DMS153 treated with DMSO at 0.1 percent for 48 hours (cell line): ENCODE results near the gene CBLN1.
"Not testable (repeated sequence)": the region's sequence is repeated elsewhere in the genome, so short reads cannot be mapped to it uniquely, and the experiment has no call there.

Experiments
- DNase-seq: peaks from one replicate; lab custom pipeline; 2025; ENCODE audit not compliant: unreplicated experiment; lab: John Stamatoyannopoulos, UW

Gene CBLN1

GRCh38 chr16:49277766-49278566, 3.7 kb downstream of the CBLN1 start:
- no peak for DNase-seq

DNA sequence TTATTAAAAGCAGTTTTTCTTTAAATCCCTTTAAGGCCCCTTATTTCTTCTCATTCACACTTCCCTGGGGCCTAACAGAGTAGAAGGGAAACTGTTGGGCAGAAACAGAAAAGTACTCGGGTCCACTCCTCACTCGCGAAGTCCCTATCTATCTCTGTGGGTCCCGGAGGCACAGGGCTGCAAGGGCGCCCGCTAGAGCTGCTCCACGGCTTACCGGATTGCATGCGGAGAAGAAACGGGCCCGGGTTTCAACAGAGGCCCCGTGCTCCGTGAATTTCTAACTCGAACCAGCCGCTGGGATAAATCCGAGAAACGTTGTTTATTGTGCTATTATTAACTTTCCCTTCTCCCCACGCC, 4.3 kb downstream of the CBLN1 start:
- DNase-seq: no peak

GRCh38 chr16:49276646-49277385, 4.8 kb downstream of the CBLN1 start:
- DNase-seq: no peak

DNA sequence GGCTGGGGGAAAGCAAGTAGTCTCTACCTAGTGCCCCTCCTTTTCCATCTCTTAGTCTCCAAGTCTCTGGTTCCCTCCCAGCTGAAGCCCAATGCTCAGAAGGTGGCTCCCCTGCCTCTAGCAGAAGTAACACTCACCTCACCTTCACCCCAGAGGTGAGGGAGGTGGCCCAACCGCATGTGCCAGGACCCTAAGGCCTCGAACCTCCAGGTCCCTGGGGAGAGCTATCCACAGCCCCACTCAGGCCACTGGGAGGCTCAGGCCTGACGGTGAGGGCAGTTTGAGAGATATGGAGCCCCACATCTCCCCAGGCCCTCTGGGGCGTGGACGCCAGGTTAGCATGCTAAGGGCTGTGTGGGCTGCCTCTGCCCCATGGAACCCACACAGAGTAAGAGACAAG, 5.8 kb downstream of the CBLN1 start:
- DNase-seq: no peak

DNA sequence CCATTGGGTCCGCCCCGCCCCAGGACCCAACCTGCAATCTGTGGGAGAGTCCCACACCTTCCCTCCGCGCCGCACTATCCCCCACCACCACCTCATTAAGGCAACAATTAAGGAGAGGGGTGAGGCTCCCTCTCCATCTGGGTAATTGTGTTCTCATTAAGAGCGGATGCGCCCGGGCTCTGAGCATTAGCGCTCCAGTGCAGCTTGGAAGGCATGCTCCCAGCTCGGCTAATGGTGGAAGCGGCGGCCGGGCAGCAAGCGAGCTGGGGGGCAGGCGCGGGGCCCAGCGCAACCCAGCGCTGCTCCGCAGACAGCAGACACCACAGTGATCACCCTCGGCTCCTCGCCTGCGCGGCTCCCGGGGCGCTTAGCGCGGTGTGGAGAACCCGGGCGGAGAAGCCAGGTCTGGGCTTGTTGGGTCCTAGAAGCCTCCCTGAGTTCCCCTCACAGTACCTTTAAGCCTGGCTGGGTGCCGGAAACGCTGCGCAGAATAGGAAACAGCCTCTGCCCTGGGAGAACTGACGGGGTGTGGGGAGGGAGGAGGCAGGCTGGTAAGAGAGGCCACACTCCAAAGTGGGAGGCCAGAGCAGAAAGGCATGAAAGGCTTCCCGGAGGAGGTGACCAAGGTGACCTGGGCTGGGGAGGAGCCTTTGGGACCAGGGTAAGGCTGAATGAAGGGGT, 6.4 kb downstream of the CBLN1 start:
- no peak for DNase-seq

DNA sequence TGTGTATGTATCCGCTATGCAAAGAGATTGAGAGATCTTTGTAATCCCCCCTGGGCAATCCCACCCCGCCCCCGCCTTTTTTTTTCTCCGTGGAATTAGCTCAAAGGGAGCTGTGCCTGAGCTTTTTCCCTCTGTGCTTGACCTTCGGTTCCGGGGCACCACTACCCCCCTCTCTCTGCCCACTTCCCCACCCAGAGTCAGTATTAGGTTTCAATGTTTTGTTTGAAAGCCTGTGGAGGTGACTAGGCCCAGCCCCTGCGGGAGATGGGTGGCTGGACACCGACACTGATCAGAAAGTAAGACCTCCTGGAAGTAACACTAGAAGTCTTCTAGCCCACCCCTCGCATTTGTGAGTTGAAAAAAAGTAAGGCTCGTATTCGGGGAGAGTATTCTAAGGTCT, 7.0 kb downstream of the CBLN1 start:
- DNase-seq: no peak

DNA sequence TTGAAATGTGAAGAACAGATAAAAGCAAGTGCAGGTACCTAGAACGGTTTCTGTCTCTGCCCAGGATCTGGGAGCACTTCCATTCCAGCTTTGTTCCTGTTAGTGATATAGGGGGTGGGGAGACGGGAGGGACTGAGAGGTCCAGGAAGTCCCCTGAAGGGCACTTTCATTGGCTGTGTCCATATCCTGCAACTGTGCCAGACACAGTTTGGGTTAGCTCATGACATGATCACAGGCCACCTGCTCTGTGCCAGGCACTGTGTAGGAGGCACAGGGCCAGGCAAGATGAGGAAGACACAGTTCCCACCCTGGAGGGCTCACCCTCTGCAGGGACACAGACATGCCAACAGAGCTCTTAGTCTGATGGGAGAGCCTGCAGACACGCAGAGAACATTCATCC, 7.9 kb downstream of the CBLN1 start:
- DNase-seq: no peak

- DNase-seq: no peak
Observed at GRCh38 chr16:49271363-49271762, 10.3 kb downstream of the CBLN1 start.

DNA sequence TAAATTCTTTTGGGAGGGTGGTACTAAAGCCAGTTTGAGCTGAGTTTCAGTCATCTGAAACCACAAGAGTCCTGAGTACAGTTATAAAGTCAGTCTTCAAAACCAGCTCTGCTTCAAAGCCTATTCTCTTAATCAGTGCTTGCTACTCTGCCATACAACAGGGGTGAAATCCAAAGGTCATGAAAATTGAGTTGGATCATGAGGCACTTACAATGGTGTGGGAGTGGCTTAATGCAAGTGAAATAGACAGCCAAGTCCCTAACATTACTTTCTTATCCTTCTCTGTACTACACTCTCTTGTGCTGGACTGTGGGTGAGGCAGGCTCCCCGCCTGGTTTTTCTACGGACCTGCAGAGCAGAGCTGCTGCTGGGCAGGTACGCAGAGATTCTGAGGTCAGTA, 12.4 kb downstream of the CBLN1 start:
- DNase-seq: no peak

- no peak for DNase-seq
Observed at GRCh38 chr16:49268667-49269066, 13.0 kb downstream of the CBLN1 start.

DNA sequence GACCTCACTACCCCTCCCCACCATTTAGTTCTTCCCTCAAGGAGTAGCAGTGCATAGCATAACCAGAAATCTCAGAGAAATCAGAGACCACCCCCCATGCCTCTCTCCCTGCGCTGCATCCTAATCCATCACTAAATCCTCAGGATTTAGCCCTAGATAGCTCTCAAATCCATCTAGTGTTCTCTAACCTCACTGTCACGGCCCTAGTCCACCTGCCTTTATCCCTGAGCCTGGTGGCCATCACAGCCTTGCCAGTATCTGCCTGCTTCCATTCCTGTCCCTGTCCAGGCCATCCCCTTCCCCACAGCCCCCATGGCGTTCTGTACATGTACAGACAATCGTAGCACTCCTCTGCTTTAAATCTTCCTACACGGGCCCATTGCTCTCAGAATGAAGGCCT, 19.1 kb downstream of the CBLN1 start:
- no peak for DNase-seq

DNA sequence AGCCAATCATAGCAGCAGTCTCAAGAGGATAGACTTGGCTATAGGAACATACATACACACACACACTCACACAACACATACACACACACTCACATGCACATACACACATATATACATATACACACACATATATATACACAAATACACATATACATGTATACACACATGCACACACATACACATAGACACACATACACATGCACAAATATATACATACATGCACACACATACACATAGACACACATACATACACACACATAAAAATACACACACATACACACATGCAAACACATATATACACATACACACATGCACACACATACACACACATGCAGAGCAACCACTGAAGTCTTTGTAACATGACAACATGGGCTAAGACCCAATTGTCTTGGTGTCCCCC, 19.7 kb downstream of the CBLN1 start:
- DNase-seq: no peak

GRCh38 chr16:49260956-49261530, 20.6 kb downstream of the CBLN1 start:
- no peak for DNase-seq

- DNase-seq: no peak
Observed at GRCh38 chr16:49260253-49260652, 21.4 kb downstream of the CBLN1 start.

GRCh38 chr16:49259330-49259729, 22.3 kb downstream of the CBLN1 start:
- no peak for DNase-seq

DNA sequence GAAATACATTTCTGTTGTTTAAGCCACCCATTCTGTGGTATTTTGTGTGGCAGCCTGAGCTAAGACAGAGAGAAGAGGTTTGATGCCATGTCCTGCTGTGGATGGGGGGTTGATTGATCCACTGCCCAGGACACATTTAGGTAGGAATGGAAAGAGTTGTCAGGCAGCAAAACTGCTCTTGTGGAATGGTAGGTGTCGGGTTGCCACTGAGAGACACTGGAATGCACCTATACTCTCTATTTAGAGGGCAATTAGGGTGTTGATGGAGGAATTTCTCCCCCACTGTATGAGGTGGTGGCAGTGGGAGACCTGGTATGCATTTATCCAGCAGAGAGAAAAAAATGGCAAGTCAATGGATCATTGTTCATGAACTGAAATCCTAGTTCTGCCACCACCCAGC, 30.9 kb downstream of the CBLN1 start:
- no peak for DNase-seq

GRCh38 chr16:49248227-49248626, 33.4 kb downstream of the CBLN1 start:
- DNase-seq: no peak

DNA sequence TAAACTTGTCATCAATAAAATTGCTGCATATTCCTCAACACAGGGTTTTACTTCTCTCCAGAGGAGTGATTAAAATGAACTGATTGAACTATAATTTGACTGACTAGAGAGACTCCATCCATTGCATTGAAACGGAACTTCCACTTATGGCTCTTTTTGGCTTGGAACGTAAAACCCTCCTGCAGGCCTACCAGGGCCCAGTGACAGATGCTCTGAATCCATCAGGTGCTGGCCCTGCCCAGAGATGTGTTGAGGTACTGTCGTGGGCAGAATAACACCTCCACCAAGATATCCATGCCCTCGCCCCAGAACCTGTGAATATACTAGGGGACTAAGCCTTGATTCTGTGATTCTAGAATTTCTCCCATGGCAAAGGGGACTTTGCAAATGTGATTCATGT, 45.4 kb downstream of the CBLN1 start:
- DNase-seq: no peak

DNA sequence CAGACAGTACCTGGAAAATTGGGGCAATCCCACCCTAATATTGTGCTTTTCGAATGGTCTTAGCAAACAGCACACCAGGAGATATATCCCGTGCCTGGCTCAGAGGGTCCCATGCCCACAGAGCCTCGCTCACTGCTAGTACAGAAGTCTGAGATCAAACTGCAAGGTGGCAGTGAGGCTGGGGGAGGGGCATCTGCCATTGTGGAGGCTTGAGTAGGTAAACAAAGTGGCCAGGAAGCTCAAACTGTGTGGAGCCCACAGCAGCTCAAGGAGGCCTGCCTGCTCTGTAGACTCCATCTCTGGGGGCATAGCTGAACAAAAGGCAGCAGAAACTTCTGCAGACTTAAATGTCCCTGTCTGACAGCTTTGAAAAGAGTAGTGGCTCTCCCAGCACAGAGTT, 53.3 kb downstream of the CBLN1 start:
- not testable (repeated sequence) for DNase-seq
